Measurements from ENCODE around the gene C11orf24. TPM values are rescaled to one million over a fixed set of nuclear protein-coding genes. Genes with fewer than 3 reads are reported as not detected.

The C11orf24 gene
- total RNA-seq, 1 donor from 2014 or later, result 6.9 TPM

Other genes starting within 250 kb of the C11orf24 start
- gene NDUFS8, start 241.3 kb downstream of the C11orf24 start, total RNA-seq, result 34.7 TPM
- gene TCIRG1, start 232.9 kb downstream of the C11orf24 start, total RNA-seq, result 2.7 TPM
- 31.0 TPM for gene CHKA, start 150.6 kb downstream of the C11orf24 start, total RNA-seq
- 123 TPM for gene KMT5B, start 58.7 kb downstream of the C11orf24 start, total RNA-seq
- gene LRP5, start 40.6 kb upstream of the C11orf24 start, total RNA-seq, result 12.5 TPM
- 85.6 TPM for gene PPP6R3, start 188.8 kb upstream of the C11orf24 start, total RNA-seq

All from temporal lobe (tissue), 1 donor.